Liver (tissue), 9 donors: ENCODE measurements around the gene NOVA2. TPM values are rescaled to one million over a fixed set of nuclear protein-coding genes. Genes with fewer than 3 reads are reported as not detected.
A peak's percentile ranks its signal among the peaks of the same experiment; 100 is the strongest.

Source experiments
- DNase-seq: peaks from one replicate; pipeline ENCODE4 v3.0.0-alpha.2; 2017; ENCODE audit warnings: low spot score
- H3K27ac ChIP-seq, 2 donors: one replicate each; pipeline ENCODE4 v1.7.0; 2013; ENCODE audit warnings: inconsistent platforms in 2 of 2, low read length in 2 of 2, control low read depth in 1 of 2, low read depth in 1 of 2, mild to moderate bottlenecking in 1 of 2
- H3K27me3 ChIP-seq, 4 donors: one replicate each; pipeline versions ENCODE4 v1.6.1 to v1.7.0; 2013; ENCODE audit warnings: low read length in 3 of 4, inconsistent platforms in 1 of 4, mild to moderate bottlenecking in 1 of 4, moderate library complexity in 1 of 4; ENCODE audit not compliant: control insufficient read depth in 4 of 4, insufficient read depth in 4 of 4
- H3K36me3 ChIP-seq, 4 donors: one replicate each; pipeline versions ENCODE4 v1.6.1 to v1.7.0; 2013; ENCODE audit warnings: low read length in 3 of 4, mild to moderate bottlenecking in 3 of 4, low read depth in 1 of 4, moderate library complexity in 1 of 4; ENCODE audit not compliant: control insufficient read depth in 4 of 4, insufficient read depth in 3 of 4
- H3K4me1 ChIP-seq, 4 donors: one replicate each; pipeline versions ENCODE4 v1.6.1 to v1.7.0; 2013; ENCODE audit warnings: low read length in 3 of 4, mild to moderate bottlenecking in 3 of 4, moderate library complexity in 1 of 4; ENCODE audit not compliant: control insufficient read depth in 4 of 4, insufficient read depth in 4 of 4
- H3K4me3 ChIP-seq, 3 donors: one replicate each; pipeline versions ENCODE4 v1.6.1 to v1.7.0; 2013; ENCODE audit warnings: low read length in 3 of 3, control low read depth in 1 of 3, low read depth in 1 of 3, mild to moderate bottlenecking in 1 of 3
- H3K9ac ChIP-seq, 2 donors: one replicate each; pipeline ENCODE4 v1.7.0; 2013; ENCODE audit warnings: low read length in 2 of 2, mild to moderate bottlenecking in 2 of 2, moderate library complexity in 2 of 2, control low read depth in 1 of 2, low read depth in 1 of 2
- H3K9me3 ChIP-seq, 4 donors: one replicate each; pipeline versions ENCODE4 v1.6.1 to v1.7.0; 2013; ENCODE audit warnings: low read length in 3 of 4; ENCODE audit not compliant: control insufficient read depth in 4 of 4
- ATF3 ChIP-seq: IDR thresholded peaks from 2 replicates; pipeline ENCODE4 v1.6.1; 2016; ENCODE audit warnings: antibody characterized with exemption
- EGR1 ChIP-seq, 2 donors: IDR thresholded peaks; 2 replicates each; pipeline ENCODE4 v1.6.1; 2016 to 2018; ENCODE audit warnings: antibody characterized with exemption in 2 of 2, low read depth in 2 of 2
- HNF4G ChIP-seq: IDR thresholded peaks from 2 replicates; pipeline ENCODE4 v1.6.1; 2016; ENCODE audit warnings: antibody characterized with exemption
- JUND ChIP-seq, 2 donors: IDR thresholded peaks; 2 replicates each; pipeline ENCODE4 v1.6.1; 2016; ENCODE audit warnings: antibody characterized with exemption in 2 of 2
- MAX ChIP-seq: IDR thresholded peaks from 2 replicates; pipeline ENCODE4 v1.6.1; 2016; ENCODE audit warnings: antibody characterized with exemption
- RAD21 ChIP-seq, 2 donors: IDR thresholded peaks; 2 replicates each; pipeline ENCODE4 v1.6.1; 2016; ENCODE audit warnings: antibody characterized with exemption in 2 of 2, mild to moderate bottlenecking in 2 of 2
- REST ChIP-seq: IDR thresholded peaks from 2 replicates; pipeline ENCODE4 v1.6.1; 2016; ENCODE audit warnings: antibody characterized with exemption, mild to moderate bottlenecking
- SP1 ChIP-seq: IDR thresholded peaks from 2 replicates; pipeline ENCODE4 v1.6.1; 2018; ENCODE audit warnings: antibody characterized with exemption, mild to moderate bottlenecking
- TAF1 ChIP-seq: conservative IDR thresholded peaks from 2 replicates; pipeline ENCODE4 v1.6.1; 2016; ENCODE audit warnings: antibody characterized with exemption, mild to moderate bottlenecking
- WGBS: extraction: QIAGEN DNeasy Blood & Tissue Kit; methylation state at CpG from one replicate; pipeline ENCODE4 v1.1.7; 2013; 5-methylcytosine and 5-hydroxymethylcytosine counted together
- polyA plus RNA-seq, 2 donors: library from polyadenylated mRNA; stranded (reverse) in 1 of 2; unstranded in 1 of 2; fragments of 200-250 nt in 1 of 2; fragments of >200 nt in 1 of 2; fragmentation: Nextera tagmentation in 1 of 2; extraction: Ambion mirVana in 1 of 2; gene quantifications; one replicate each; pipeline versions ENCODE4 v1.2.1 to v1.2.3, GENCODE V29; 2013 to 2015
- total RNA-seq, 2 donors: library from RNA; depleted of rRNA; stranded (reverse); fragments of >200 nt; gene quantifications; one replicate each; pipeline ENCODE4 v1.2.3, GENCODE V29; 2014
- TF ChIP-seq, protein P1 (sequence below): IDR thresholded peaks from 2 replicates; pipeline ENCODE4 v1.6.1; 2016; ENCODE audit warnings: antibody characterized with exemption
- TF ChIP-seq, protein P2 (sequence below): fragments of 150-350 bp; IDR thresholded peaks from 2 replicates; pipeline ENCODE4 v1.5.1; 2017; ENCODE audit warnings: improper control_type of control experiment, low read depth, low read length; ENCODE audit not compliant: missing input control
- donor health status: healthy.
- donor health status: healthy.
- donor health status: healthy.
- donor health status: healthy.
- donor health status: healthy.

NOVA2 gene
- total and polyA plus RNA-seq, 4 donors: 0.31 to 1.6 (median 0.42) TPM

GRCh38 chr19:45885556-45886426 lies 87.9 kb downstream of the NOVA2 start, which contains the start of gene IRF2BP1:
Gene IRF2BP1 (minus strand): TSS chr19:45886141. CDS start chr19:45885774, 367 bp downstream.
- WGBS: under 1% methylated on average over 107 of the region's 107 CpGs
- Histone ChIP-seq H3K9me3 (no peaks in the 10 kb centered on the region), H3K36me3 (no peaks in the 10 kb centered on the region), H3K4me3 (peak within 1 kb of the TSS; percentile 80 to 84 (median 81)), H3K9ac (peak within 1 kb of the TSS; percentile 90 to 98), H3K27me3 (no peaks in the 10 kb centered on the region), H3K27ac (peak within 1 kb of the TSS; percentile 90 to 94), H3K4me1 (peaks cover 20 to 55% (median 35%) of the 10 kb centered on the region in 4 donors)
- peak; percentile 91 for DNase-seq
- TF ChIP-seq SP1: no peak
- TF ChIP-seq RAD21 (IDR thresholded peaks at IDR 0.05): peak in 1 of 2 donors; percentile 2
- TF ChIP-seq, protein P1, sequence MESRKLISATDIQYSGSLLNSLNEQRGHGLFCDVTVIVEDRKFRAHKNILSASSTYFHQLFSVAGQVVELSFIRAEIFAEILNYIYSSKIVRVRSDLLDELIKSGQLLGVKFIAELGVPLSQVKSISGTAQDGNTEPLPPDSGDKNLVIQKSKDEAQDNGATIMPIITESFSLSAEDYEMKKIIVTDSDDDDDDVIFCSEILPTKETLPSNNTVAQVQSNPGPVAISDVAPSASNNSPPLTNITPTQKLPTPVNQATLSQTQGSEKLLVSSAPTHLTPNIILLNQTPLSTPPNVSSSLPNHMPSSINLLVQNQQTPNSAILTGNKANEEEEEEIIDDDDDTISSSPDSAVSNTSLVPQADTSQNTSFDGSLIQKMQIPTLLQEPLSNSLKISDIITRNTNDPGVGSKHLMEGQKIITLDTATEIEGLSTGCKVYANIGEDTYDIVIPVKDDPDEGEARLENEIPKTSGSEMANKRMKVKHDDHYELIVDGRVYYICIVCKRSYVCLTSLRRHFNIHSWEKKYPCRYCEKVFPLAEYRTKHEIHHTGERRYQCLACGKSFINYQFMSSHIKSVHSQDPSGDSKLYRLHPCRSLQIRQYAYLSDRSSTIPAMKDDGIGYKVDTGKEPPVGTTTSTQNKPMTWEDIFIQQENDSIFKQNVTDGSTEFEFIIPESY: no peak
- peak in 1 of 2 donors; percentile 19 for TF ChIP-seq EGR1 (IDR thresholded peaks at IDR 0.05; ENCODE audit: low read depth in 2 of 2)
- no peak for TF ChIP-seq TAF1
- TF ChIP-seq, protein P2, sequence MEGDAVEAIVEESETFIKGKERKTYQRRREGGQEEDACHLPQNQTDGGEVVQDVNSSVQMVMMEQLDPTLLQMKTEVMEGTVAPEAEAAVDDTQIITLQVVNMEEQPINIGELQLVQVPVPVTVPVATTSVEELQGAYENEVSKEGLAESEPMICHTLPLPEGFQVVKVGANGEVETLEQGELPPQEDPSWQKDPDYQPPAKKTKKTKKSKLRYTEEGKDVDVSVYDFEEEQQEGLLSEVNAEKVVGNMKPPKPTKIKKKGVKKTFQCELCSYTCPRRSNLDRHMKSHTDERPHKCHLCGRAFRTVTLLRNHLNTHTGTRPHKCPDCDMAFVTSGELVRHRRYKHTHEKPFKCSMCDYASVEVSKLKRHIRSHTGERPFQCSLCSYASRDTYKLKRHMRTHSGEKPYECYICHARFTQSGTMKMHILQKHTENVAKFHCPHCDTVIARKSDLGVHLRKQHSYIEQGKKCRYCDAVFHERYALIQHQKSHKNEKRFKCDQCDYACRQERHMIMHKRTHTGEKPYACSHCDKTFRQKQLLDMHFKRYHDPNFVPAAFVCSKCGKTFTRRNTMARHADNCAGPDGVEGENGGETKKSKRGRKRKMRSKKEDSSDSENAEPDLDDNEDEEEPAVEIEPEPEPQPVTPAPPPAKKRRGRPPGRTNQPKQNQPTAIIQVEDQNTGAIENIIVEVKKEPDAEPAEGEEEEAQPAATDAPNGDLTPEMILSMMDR: peak; percentile 1
- TF ChIP-seq HNF4G: no peak
- peak; percentile 81 for TF ChIP-seq MAX
- TF ChIP-seq JUND (IDR thresholded peaks at IDR 0.05): no peak
- TF ChIP-seq REST: no peak
- no peak for TF ChIP-seq ATF3
